Heart right ventricle (tissue), 16 donors: ENCODE data around the gene NACC2. TPM values are rescaled to one million over a fixed set of nuclear protein-coding genes. Genes with fewer than 3 reads are reported as not detected.

Experiments
- ATAC-seq, 8 donors: fragments of 200-7000 bp; cut with Tn5 transposase; one replicate each; pipeline ENCODE4 v1.9.1; 2020; ENCODE audit warnings: mild to moderate bottlenecking in 8 of 8, moderate library complexity in 8 of 8, moderate number of reproducible peaks in 1 of 8
- DNase-seq, 2 donors: peaks; one replicate each; pipeline ENCODE4 v3.0.0-alpha.2; 2020
- H3K27ac ChIP-seq, 10 donors: fragments of 200-600 bp; sonication (generic) in 2 of 10; one replicate each; pipeline versions ENCODE4 v1.5.0 to v1.8.0; 2020 to 2022; ENCODE audit warnings: mild to moderate bottlenecking in 3 of 10
- H3K27me3 ChIP-seq, 7 donors: fragments of 200-600 bp; one replicate each; pipeline ENCODE4 v1.8.0; 2021 to 2022; ENCODE audit warnings: mild to moderate bottlenecking in 2 of 7
- H3K36me3 ChIP-seq, 9 donors: fragments of 200-600 bp; sonication (generic) in 1 of 9; one replicate each; pipeline versions ENCODE4 v1.5.0 to v1.8.0; 2020 to 2022; ENCODE audit warnings: mild to moderate bottlenecking in 2 of 9
- H3K4me1 ChIP-seq, 9 donors: fragments of 200-600 bp; sonication (generic) in 1 of 9; one replicate each; pipeline versions ENCODE4 v1.5.0 to v1.8.0; 2020 to 2022; ENCODE audit warnings: mild to moderate bottlenecking in 4 of 9
- H3K4me3 ChIP-seq, 10 donors: fragments of 200-600 bp; sonication (generic) in 2 of 10; one replicate each; pipeline versions ENCODE4 v1.5.0 to v1.8.0; 2020 to 2022; ENCODE audit warnings: mild to moderate bottlenecking in 7 of 10, moderate library complexity in 2 of 10
- H3K9me3 ChIP-seq, 11 donors: fragments of 200-600 bp in 10 of 11; sonication (generic) in 2 of 11; one replicate each; pipeline versions ENCODE4 v1.5.0 to v1.8.0; 2013 to 2022; ENCODE audit warnings: mild to moderate bottlenecking in 2 of 11, control low read depth in 1 of 11, moderate library complexity in 1 of 11
- WGBS, 2 donors: extraction: QIAGEN DNeasy Blood & Tissue Kit; methylation state at CpG; one replicate each; pipeline ENCODE4 v1.1.7; 2013; ENCODE audit warnings: inconsistent platforms in 1 of 2; 5-methylcytosine and 5-hydroxymethylcytosine counted together
- intact Hi-C, 10 donors: fragments of 100-400 bp; cut with DNase I; formaldehyde crosslinking; loops; one replicate each; pipeline versions ENCODE4 v1.11.1 to v1.14.2; 2022
- polyA plus RNA-seq, 2 donors: library from polyadenylated mRNA; stranded (reverse); fragments of 200-250 nt; gene quantifications; one replicate each; pipeline ENCODE4 v1.2.3, GENCODE V29; 2013
- total RNA-seq, 10 donors: library from RNA; stranded (reverse); fragmentation: NEBNext Ultra II Directional in 3 of 10; extraction: Animal tissue kit (Norgen Biotek cat#: 25700) in 3 of 10; gene quantifications; one replicate each; pipeline versions ENCODE4 v1.2.1 to v1.2.4, GENCODE V29; 2021 to 2023
- TF ChIP-seq, protein P1 (sequence below), 9 donors: fragments of 200-600 bp; sonication (generic) in 2 of 9; IDR thresholded peaks; one replicate each; pipeline versions ENCODE4 v1.5.0 to v1.8.0; 2021 to 2022; ENCODE audit warnings: antibody characterized with exemption in 9 of 9, mild to moderate bottlenecking in 5 of 9, moderate library complexity in 1 of 9
- donor health status: Arrhythmogenic right ventricular cardiomyopathy.
- donor health status: ischemic (EF 13 %, LVEDD 7.1; RV severe dilation, severe dysfunction).
- donor health status: healthy with polysubstance abuse.
- donor health status: DM: no; HTN: yes; CAD: no.
- donor health status: DM: no; HTN: no; CAD: no.
- donor health status: ischemic (EF 25% LVEDD 6.9; RV normal size, moderate dysfunction).
- donor health status: ischemic (EF 25% LVEDD 5.7; RV mildly dilated, moderate dysfunction).
- donor health status: healthy.
- donor health status: DM: yes; HTN: yes; CAD: no.
- donor health status: Ischemic cardiomyopathy.
- donor health status: ischemic (EF 35%, LVEDD 5.7; RV mildly dilated, moderate dysfunction).
- donor health status: nonischemic (EF 11% LVEDD 7.7; RV severe dilation, severe dysfunction).
- donor health status: DM: yes; HTN: yes; CAD: no.
- donor health status: PGD.
- donor health status: ischemic (EF 29% LVEDD 5.4; RV normal size, mild dysfunction).
- donor health status: nonischemic (EF 23%, LVEDD 6.1; RV moderate dilation, normal function).

The NACC2 gene
- total and polyA plus RNA-seq, 12 donors: 15.6 to 55.1 (median 39.7) TPM

GRCh38 chr9:135960411-135961276 lies 134.4 kb downstream of the NACC2 start:
- H3K9me3 ChIP-seq: no peaks in the 10 kb centered on the region
- intact Hi-C loops: loop anchor here in 5 of 10 donors (2.0 to 5.0 kb wide), 4 partner anchors 54 to 322 kb away; partner anchors contain the start of genes TMEM250 (in 3 of the 5) and CAMSAP1 (in 2 of the 5)
- peak overlapping the region; percentile 53 to 97 (median 90) for H3K4me3 ChIP-seq
- 0 to 1% methylated on average over 72 to 74 of the region's 74 CpGs for WGBS, 2 donors
- H3K27me3 ChIP-seq: no peaks in the 10 kb centered on the region
- no peak for DNase-seq
- TF ChIP-seq, protein P1, sequence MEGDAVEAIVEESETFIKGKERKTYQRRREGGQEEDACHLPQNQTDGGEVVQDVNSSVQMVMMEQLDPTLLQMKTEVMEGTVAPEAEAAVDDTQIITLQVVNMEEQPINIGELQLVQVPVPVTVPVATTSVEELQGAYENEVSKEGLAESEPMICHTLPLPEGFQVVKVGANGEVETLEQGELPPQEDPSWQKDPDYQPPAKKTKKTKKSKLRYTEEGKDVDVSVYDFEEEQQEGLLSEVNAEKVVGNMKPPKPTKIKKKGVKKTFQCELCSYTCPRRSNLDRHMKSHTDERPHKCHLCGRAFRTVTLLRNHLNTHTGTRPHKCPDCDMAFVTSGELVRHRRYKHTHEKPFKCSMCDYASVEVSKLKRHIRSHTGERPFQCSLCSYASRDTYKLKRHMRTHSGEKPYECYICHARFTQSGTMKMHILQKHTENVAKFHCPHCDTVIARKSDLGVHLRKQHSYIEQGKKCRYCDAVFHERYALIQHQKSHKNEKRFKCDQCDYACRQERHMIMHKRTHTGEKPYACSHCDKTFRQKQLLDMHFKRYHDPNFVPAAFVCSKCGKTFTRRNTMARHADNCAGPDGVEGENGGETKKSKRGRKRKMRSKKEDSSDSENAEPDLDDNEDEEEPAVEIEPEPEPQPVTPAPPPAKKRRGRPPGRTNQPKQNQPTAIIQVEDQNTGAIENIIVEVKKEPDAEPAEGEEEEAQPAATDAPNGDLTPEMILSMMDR (IDR thresholded peaks at IDR 0.05): no peak
- peaks cover 0 to under 1% (median 0%) of the 10 kb centered on the region in 9 donors for H3K36me3 ChIP-seq
- H3K4me1 ChIP-seq: peaks cover 4 to 54% (median 42%) of the 10 kb centered on the region in 9 donors
- peak overlapping the region; percentile 81 to 98 (median 96) for H3K27ac ChIP-seq
- peak; percentile 9 to 48 (median 22) for ATAC-seq

- peaks cover 0 to 9% (median 0%) of the 10 kb centered on the region in 9 donors for H3K36me3 ChIP-seq
- H3K27me3 ChIP-seq: no peaks in the 10 kb centered on the region
- peaks cover 4 to 61% (median 42%) of the 10 kb centered on the region in 9 donors for H3K4me1 ChIP-seq
- DNase-seq: no peak
- WGBS, 2 donors: 21 to 36% methylated on average over 9 of the region's 9 CpGs
- ATAC-seq: peak in 3 of 8 donors; percentile 2 to 10 (median 6)
- intact Hi-C loops: loop anchor here in 7 of 10 donors (2.0 to 10.0 kb wide), 7 partner anchors 48 to 322 kb away; partner anchors contain the start of genes CAMSAP1 (in 6 of the 7) and TMEM250 (in 3 of the 7)
- H3K9me3 ChIP-seq: no peaks in the 10 kb centered on the region
- H3K27ac ChIP-seq: peak overlapping the region in 9 of 10 donors; percentile 86 to 98 (median 96)
- TF ChIP-seq, protein P1 (IDR thresholded peaks at IDR 0.05): no peak
- H3K4me3 ChIP-seq: peak overlapping the region in 9 of 10 donors; percentile 65 to 97 (median 96)
Measured at GRCh38 chr9:135959814-135960213, 135.3 kb downstream of the NACC2 start.

DNA sequence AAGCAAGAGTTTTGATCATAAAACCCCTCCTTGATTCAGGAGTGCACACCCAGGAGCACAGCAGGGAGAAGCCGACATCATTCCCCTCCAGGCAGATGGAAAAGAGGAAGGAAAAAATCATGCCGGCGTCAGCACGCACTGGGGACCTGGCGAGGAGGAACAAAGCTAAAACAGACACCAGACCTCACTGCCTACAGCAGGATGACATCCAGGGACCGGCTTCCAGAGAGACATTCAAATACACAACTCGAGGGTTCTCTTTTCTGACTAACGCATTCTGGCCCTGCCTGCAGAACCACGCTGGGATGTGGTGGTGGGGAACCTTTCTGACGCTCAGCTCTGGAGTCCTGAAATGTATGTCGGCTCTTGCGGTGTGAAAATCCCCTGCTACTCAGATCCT lies 136.6 kb downstream of the NACC2 start:
- peaks cover 4 to 61% (median 42%) of the 10 kb centered on the region in 9 donors for H3K4me1 ChIP-seq
- no peak for ATAC-seq
- 76 to 77% methylated on average over 12 of the region's 12 CpGs for WGBS, 2 donors
- H3K4me3 ChIP-seq: peak overlapping the region in 1 of 10 donors; percentile 97
- H3K9me3 ChIP-seq: no peaks in the 10 kb centered on the region
- H3K27me3 ChIP-seq: no peaks in the 10 kb centered on the region
- intact Hi-C loops: loop anchor here in 5 of 10 donors (5.0 to 10.0 kb wide), 3 partner anchors 46 to 94 kb away; partner anchors contain the start of gene CAMSAP1 (in 4 of the 5)
- H3K36me3 ChIP-seq: peaks cover 0 to 22% (median 4%) of the 10 kb centered on the region in 9 donors
- DNase-seq: no peak
- H3K27ac ChIP-seq: peak overlapping the region in 1 of 10 donors; percentile 19
- TF ChIP-seq, protein P1 (IDR thresholded peaks at IDR 0.05): no peak

GRCh38 chr9:135957431-135957830 lies 137.7 kb downstream of the NACC2 start:
- Histone ChIP-seq H3K4me1 (peaks cover 4 to 61% (median 42%) of the 10 kb centered on the region in 9 donors), H3K27ac (peak overlapping the region in 3 of 10 donors; percentile 18 to 37 (median 24)), H3K4me3 (no peak overlapping the region), H3K9me3 (no peaks in the 10 kb centered on the region), H3K36me3 (peaks cover 0 to 33% (median 13%) of the 10 kb centered on the region in 9 donors), H3K27me3 (no peaks in the 10 kb centered on the region)
- DNase-seq: no peak
- TF ChIP-seq, protein P1 (IDR thresholded peaks at IDR 0.05): no peak
- ATAC-seq: no peak
- 75 to 78% methylated on average over 9 of the region's 9 CpGs for WGBS, 2 donors
- intact Hi-C loops: loop anchor here in 5 of 10 donors (5.0 to 10.0 kb wide), 3 partner anchors 45 to 93 kb away; partner anchors contain the start of gene CAMSAP1 (in 4 of the 5)
